Endothelial cell (in vitro differentiated cells): ENCODE measurements around the gene ASB8. TPM values are rescaled to one million over a fixed set of nuclear protein-coding genes. Genes with fewer than 3 reads are reported as not detected.
"Not testable (repeated sequence)": the region's sequence is repeated elsewhere in the genome, so short reads cannot be mapped to it uniquely, and the experiment has no call there.

Source experiments
- DNase-seq: peaks from one replicate; pipeline ENCODE4 v3.0.0; 2021; ENCODE audit warnings: low spot score
- H3K27ac Mint-ChIP-seq: one replicate; pipeline ENCODE4 v1.8.0; 2021; ENCODE audit warnings: mixed read lengths, inconsistent platforms; ENCODE audit not compliant: unreplicated experiment
- H3K27me3 Mint-ChIP-seq: one replicate; pipeline ENCODE4 v1.8.0; 2021; ENCODE audit warnings: mild to moderate bottlenecking, moderate library complexity, mixed read lengths, inconsistent platforms; ENCODE audit not compliant: unreplicated experiment
- H3K36me3 Mint-ChIP-seq: one replicate; pipeline ENCODE4 v1.8.0; 2021; ENCODE audit warnings: mild to moderate bottlenecking, low read depth, mixed read lengths, inconsistent platforms; ENCODE audit not compliant: unreplicated experiment
- H3K4me1 Mint-ChIP-seq: one replicate; pipeline ENCODE4 v1.8.0; 2021; ENCODE audit warnings: mild to moderate bottlenecking, mixed read lengths, inconsistent platforms; ENCODE audit not compliant: unreplicated experiment
- H3K4me3 Mint-ChIP-seq: one replicate; pipeline ENCODE4 v1.8.0; 2021; ENCODE audit warnings: mild to moderate bottlenecking, mixed read lengths, inconsistent platforms; ENCODE audit not compliant: unreplicated experiment
- H3K9me3 Mint-ChIP-seq: one replicate; pipeline ENCODE4 v1.8.0; 2021; ENCODE audit warnings: mixed read lengths, inconsistent platforms; ENCODE audit not compliant: unreplicated experiment
- CTCF ChIP-seq: fragments of 200-600 bp; sonication (generic); IDR thresholded peaks from one replicate; pipeline ENCODE4 v1.5.0; 2021; ENCODE audit warnings: antibody characterized with exemption; ENCODE audit not compliant: unreplicated experiment
- total RNA-seq: library from RNA; stranded (reverse); fragmentation: NEBNext Ultra II Directional; extraction: Animal tissue kit (Norgen Biotek cat#: 25700); gene quantifications from one replicate; pipeline ENCODE4 v1.2.1, GENCODE V29; 2021; ENCODE audit not compliant: unreplicated experiment

Gene ASB8
- total RNA-seq, 1 donor from 2014 or later: 25.6 TPM

GRCh38 chr12:48118284-48118871, 38.9 kb downstream of the ASB8 start:
- no peak overlapping the region for H3K27ac Mint-ChIP-seq
- no peak for TF ChIP-seq CTCF
- H3K4me1 Mint-ChIP-seq: peaks cover 21% of the 10 kb centered on the region
- no peak for DNase-seq
- peak overlapping the region; percentile 100 for H3K4me3 Mint-ChIP-seq
- H3K9me3 Mint-ChIP-seq: no peaks in the 10 kb centered on the region
- H3K27me3 Mint-ChIP-seq: peaks cover 2% of the 10 kb centered on the region
- peaks cover 5% of the 10 kb centered on the region for H3K36me3 Mint-ChIP-seq

GRCh38 chr12:48115957-48116356, 41.4 kb downstream of the ASB8 start:
- Mint-ChIP-seq H3K36me3 (no peaks in the 10 kb centered on the region), H3K4me3 (no peak overlapping the region), H3K9me3 (no peaks in the 10 kb centered on the region), H3K27me3 (peaks cover 2% of the 10 kb centered on the region), H3K4me1 (peaks cover 20% of the 10 kb centered on the region), H3K27ac (no peak overlapping the region)
- DNase-seq: no peak
- TF ChIP-seq CTCF: no peak

GRCh38 chr12:48111312-48111693, 46.0 kb downstream of the ASB8 start:
- H3K4me1 Mint-ChIP-seq: peaks cover 32% of the 10 kb centered on the region
- H3K4me3 Mint-ChIP-seq, H3K9me3 Mint-ChIP-seq, H3K36me3 Mint-ChIP-seq, H3K27ac Mint-ChIP-seq, DNase-seq: not testable (repeated sequence)
- peaks cover 10% of the 10 kb centered on the region for H3K27me3 Mint-ChIP-seq

GRCh38 chr12:48110691-48111311, 46.5 kb downstream of the ASB8 start:
- DNase-seq: no peak
- Mint-ChIP-seq H3K27ac (no peak overlapping the region), H3K4me3 (no peak overlapping the region), H3K4me1 (peaks cover 33% of the 10 kb centered on the region), H3K36me3 (peaks cover 7% of the 10 kb centered on the region), H3K9me3 (no peaks in the 10 kb centered on the region), H3K27me3 (peaks cover 11% of the 10 kb centered on the region)
- no peak for TF ChIP-seq CTCF

GRCh38 chr12:48109424-48109823, 47.9 kb downstream of the ASB8 start:
- DNase-seq: no peak
- H3K4me3 Mint-ChIP-seq: no peak overlapping the region
- no peaks in the 10 kb centered on the region for H3K9me3 Mint-ChIP-seq
- TF ChIP-seq CTCF: no peak
- peak overlapping the region; percentile 44 for H3K27ac Mint-ChIP-seq
- H3K4me1 Mint-ChIP-seq: peaks cover 44% of the 10 kb centered on the region
- peaks cover 16% of the 10 kb centered on the region for H3K27me3 Mint-ChIP-seq
- H3K36me3 Mint-ChIP-seq: peaks cover 12% of the 10 kb centered on the region
